GM18951 (cell line): ENCODE measurements around the gene CYTIP.

Experiments
- POLR2A ChIP-seq: IDR thresholded peaks from 4 replicates; pipeline ENCODE4 v1.6.1; 2011; ENCODE audit warnings: mild to moderate bottlenecking; ENCODE audit not compliant: insufficient read length, insufficient read depth; ENCODE audit errors: extremely low read depth
- in situ Hi-C: fragments of 300-500 bp; cut with MboI; formaldehyde crosslinking; loops from one replicate; pipeline ENCODE4 v1.12.0; 2022; ENCODE audit warnings: low sequenced_read_pairs, mixed read lengths, inconsistent platforms; ENCODE audit not compliant: unreplicated experiment

Gene CYTIP

GRCh38 chr2:157444641-157445040 is 752 bp upstream of the CYTIP start:
- in situ Hi-C loops: no loop called here
- no peak for TF ChIP-seq POLR2A

GRCh38 chr2:157443090-157443489 is 799 bp downstream of the CYTIP start:
- in situ Hi-C loops: no loop called here
- TF ChIP-seq POLR2A: no peak

GRCh38 chr2:157442636-157443035 is 1.3 kb downstream of the CYTIP start:
- no peak for TF ChIP-seq POLR2A
- in situ Hi-C loops: no loop called here

GRCh38 chr2:157442191-157442590 is 1.7 kb downstream of the CYTIP start:
- no peak for TF ChIP-seq POLR2A
- in situ Hi-C loops: no loop called here

GRCh38 chr2:157441072-157441454 is 2.8 kb downstream of the CYTIP start:
- TF ChIP-seq POLR2A: no peak
- in situ Hi-C loops: no loop called here

GRCh38 chr2:157440404-157441071 is 3.4 kb downstream of the CYTIP start:
- no peak for TF ChIP-seq POLR2A

GRCh38 chr2:157439824-157440186 is 4.1 kb downstream of the CYTIP start:
- in situ Hi-C loops: no loop called here
- TF ChIP-seq POLR2A: no peak

More at GRCh38 chr2:157440404-157441071, 3.4 kb downstream of the CYTIP start:
- in situ Hi-C loops: no loop called here

GRCh38 chr2:157438863-157439823 is 4.7 kb downstream of the CYTIP start:
- TF ChIP-seq POLR2A: peak; percentile 12
- in situ Hi-C loops: no loop called here

GRCh38 chr2:157433394-157433793 is 10.5 kb downstream of the CYTIP start:
- in situ Hi-C loops: no loop called here
- no peak for TF ChIP-seq POLR2A

- in situ Hi-C loops: no loop called here
- no peak for TF ChIP-seq POLR2A
These were observed 11.3 kb downstream of the CYTIP start for GRCh38 chr2:157432475-157433106.

- no peak for TF ChIP-seq POLR2A
- in situ Hi-C loops: no loop called here
These were observed 12.7 kb downstream of the CYTIP start for GRCh38 chr2:157431176-157431575.

GRCh38 chr2:157428500-157429175 is 15.3 kb downstream of the CYTIP start:
- TF ChIP-seq POLR2A: no peak
- in situ Hi-C loops: no loop called here

GRCh38 chr2:157427922-157428303 is 16.0 kb downstream of the CYTIP start:
- TF ChIP-seq POLR2A: no peak
- in situ Hi-C loops: no loop called here
